22Rv1 (cell line): ENCODE data around the gene TIMMDC1.

Source experiments
- H3K27ac ChIP-seq: fragments of 450-650 bp; 2 replicates; pipeline ENCODE4 v1.5.1; 2017
- CTCF ChIP-seq: fragments of 450-650 bp; IDR thresholded peaks from 2 replicates; pipeline ENCODE4 v1.5.1; 2017; ENCODE audit warnings: mild to moderate bottlenecking
- ZFX ChIP-seq: fragments of 450-650 bp; IDR thresholded peaks from 2 replicates; pipeline ENCODE4 v1.6.1; 2017; ENCODE audit warnings: antibody characterized with exemption, borderline replicate concordance

The TIMMDC1 gene

GRCh38 chr3:119498186-119499011 lies at the start of gene TIMMDC1:
Gene TIMMDC1, plus strand, starts transcription at chr3:119498547. Its CDS starts 187 bp downstream, at chr3:119498734.
- TF ChIP-seq CTCF: no peak
- no peak for TF ChIP-seq ZFX

GRCh38 chr3:119453822-119454221 lies 44.5 kb upstream of the TIMMDC1 start:
- TF ChIP-seq CTCF (no peak), ZFX (no peak)
- H3K27ac ChIP-seq: no peak overlapping the region

More at GRCh38 chr3:119498186-119499011, at the start of gene TIMMDC1:
- peak within 1 kb of the TSS; percentile 88 for H3K27ac ChIP-seq

GRCh38 chr3:119456469-119456868 lies 41.9 kb upstream of the TIMMDC1 start:
- no peak overlapping the region for H3K27ac ChIP-seq
- no peak for TF ChIP-seq CTCF
- no peak for TF ChIP-seq ZFX

- TF ChIP-seq CTCF (no peak), ZFX (no peak)
- H3K27ac ChIP-seq: no peak overlapping the region
Measured at GRCh38 chr3:119457246-119457645, 41.1 kb upstream of the TIMMDC1 start.

- H3K27ac ChIP-seq: peak within 1 kb of the TSS; percentile 71
- TF ChIP-seq CTCF (no peak), ZFX (no peak)
Measured at GRCh38 chr3:119463171-119464169, 34.9 kb upstream of the TIMMDC1 start, which contains the start of gene TMEM39A. Gene TMEM39A, minus strand, starts transcription at chr3:119463615. Its CDS starts 1,541 bp downstream, at chr3:119462074.

GRCh38 chr3:119468041-119468440 lies 30.3 kb upstream of the TIMMDC1 start:
- peak overlapping the region; percentile 52; the same call in 1 of the 2 replicates for H3K27ac ChIP-seq
- TF ChIP-seq CTCF (no peak), ZFX (no peak)
